NCI-H146 (cell line): ENCODE measurements around the gene ANKFY1.

Source experiments
- DNase-seq: peaks from one replicate; lab custom pipeline; 2025; lab: John Stamatoyannopoulos, UW

Gene ANKFY1

DNA sequence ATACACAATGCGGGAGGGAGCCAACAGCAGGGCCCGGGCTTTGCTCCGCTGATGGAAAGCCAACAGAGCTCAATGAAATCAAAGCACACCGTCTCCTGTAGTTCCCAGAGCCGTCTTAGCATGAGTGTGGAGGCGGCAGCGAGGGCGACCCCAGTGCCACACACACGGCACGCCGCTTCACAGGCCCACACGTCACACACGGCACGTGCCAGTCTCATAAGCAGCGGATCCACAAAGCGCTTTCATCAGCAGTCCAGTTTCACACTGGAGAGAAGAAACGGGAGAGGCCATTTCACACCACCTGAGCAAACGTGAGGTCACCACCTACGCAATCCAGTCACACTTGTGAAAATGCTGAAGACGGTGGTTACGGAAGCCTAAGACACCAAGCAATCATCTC lies 86.0 kb downstream of the ANKFY1 start:
- no peak for DNase-seq

DNA sequence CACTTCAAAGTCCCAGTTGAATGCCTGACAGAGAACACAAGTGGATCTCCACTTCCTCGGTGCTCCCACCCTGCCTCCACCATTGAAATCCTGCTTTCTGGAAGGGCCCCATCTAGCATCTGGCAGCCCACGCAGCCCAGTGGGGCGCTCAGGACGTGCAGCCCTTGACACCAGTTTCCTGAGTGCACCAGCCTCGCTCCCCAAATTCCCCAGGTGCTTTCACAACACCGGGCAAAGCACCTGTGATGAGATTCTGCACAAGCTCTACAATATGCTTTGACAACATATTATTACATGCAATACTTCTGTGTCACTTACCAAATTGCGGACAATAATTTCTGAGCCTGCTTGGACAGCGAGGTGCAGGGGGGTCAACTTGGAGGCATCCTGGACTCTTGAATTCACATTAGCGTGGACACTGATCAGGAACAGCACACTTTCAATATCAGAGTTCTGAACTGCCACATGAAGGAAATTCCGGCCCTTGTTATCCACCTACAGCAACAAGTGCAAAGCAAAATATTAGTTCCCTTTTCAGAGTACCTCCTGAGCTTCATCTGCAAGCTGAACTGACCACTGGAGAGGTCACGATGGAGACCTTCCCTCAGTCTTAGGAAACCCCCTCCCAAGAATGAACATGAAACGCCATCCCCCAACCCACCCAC lies 86.8 kb downstream of the ANKFY1 start:
- DNase-seq = no peak

GRCh38 chr17:4175921-4176807 lies 87.6 kb downstream of the ANKFY1 start:
- DNase-seq = no peak

DNA sequence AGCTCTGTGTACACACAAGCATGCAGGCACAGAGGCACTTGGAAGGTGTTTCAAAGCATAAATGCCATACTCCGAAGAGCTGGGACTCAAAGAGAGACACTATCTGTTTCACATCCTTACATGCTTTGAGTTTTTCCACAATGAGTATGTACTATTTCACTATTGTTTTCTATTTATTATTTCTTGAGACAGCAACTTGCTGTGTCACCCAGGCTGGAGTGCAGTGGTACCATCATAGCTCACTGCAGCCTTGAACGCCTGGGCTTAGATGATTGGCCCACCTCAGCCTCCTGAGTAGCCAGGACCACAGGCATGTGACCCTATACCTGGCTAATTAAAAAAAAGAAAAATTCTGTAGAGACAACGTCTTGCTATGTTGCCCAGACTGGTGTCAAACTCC lies 89.2 kb downstream of the ANKFY1 start:
- no peak for DNase-seq

DNA sequence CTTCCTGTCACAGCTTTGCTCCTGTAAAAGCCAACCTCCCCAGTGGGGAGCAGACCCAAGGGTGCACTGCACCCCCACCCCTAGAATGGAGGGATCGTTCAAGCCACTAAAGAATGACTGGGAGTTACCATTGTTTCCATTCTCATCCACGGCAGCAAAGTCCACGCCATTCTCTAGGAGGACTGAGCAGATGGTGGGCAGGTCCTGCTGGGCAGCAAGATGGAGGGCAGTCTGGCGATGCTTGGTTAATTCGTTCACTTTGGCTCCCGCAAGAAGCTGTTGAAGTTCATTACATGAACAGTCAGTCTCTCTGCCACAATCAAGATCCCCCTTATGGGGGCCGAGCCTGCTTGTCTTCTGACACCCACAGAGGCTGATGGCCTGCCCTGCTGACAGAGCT lies 90.0 kb downstream of the ANKFY1 start:
- no peak for DNase-seq

DNA sequence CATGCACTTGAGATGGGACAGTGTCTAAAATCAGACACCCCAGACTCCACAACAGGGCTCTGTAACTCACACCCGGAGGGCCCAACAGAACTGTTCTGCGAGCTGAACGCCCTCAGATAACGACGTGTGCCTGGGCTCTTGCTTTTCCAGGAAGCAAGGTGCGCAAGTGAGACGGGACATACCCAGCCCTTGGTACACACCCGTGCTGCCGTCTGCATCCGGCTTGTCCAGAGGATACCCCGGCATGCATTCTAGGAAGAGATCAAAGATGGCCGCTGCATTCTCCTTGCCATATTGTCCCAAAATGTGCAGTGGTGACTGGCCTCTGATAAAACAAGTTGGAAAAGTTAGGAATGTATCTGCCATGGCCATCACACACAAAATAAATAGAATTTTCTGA lies 91.4 kb downstream of the ANKFY1 start:
- no peak for DNase-seq

DNA sequence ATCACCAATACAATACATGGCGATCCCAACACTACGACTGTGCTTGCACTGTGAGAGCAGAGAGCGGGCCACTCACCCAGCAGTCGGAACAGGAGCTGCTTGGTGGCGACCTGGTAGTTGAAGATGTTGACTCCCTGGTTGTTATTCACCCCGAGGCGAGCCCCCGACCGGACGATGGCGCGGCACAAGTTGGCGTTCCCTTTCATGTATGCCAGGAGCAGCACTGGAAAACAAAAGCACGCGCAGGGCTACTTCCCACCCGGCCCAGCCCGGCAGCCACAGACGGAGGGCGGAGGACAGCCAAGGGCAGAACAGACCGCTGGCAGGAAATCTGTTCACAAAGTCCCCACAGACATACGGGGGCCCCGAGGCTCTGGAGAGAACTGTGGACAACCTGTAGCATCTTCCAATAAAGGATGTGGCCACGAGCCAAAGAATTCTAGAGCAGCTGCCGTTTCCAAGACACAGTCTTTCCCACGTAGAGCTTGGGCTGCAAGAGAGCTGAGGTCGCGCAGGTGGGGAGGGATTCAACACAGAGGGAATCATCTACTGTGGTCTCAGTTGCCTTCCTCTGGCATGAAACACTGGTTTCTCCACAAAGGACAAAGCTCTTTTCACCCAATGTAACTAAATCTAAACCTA lies 93.0 kb downstream of the ANKFY1 start:
- no peak for DNase-seq

DNA sequence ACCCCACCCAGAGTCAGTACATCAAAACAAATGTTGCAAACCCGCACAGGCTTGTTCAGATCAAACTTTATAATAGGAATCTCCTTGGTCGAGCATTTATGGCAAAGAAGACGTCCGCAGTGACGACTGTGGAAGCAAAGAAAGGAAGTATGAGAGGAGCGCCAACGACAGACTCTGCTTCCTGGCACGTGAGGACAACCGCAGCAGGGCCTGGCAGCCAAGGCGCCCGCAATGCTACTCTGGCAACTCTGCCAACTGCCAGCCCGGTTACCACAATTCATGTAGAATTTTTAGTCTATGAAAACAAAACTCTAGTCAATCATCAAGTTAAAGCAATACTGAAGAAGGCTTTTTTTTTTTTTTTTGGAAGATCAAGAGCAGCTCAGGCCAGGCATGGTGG lies 96.0 kb downstream of the ANKFY1 start:
- DNase-seq = no peak

DNA sequence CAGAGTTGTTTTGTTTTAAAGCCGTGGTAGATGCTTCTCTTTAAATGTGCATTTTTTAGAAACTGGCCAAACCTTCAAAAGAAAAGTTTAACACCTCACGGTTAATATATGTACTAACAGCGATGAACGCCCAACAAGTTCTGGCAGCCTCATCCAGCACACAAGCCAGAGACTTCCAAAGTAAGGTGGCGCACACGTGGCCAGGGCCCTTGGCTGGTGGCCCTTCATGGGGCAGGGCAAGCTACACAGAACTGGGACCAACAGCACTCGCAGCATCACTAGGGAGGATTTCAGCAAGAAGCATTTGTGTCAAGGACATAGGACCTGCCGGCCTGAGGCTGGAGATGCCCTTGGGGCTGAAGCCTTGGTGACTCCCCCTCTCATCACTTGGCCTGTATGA lies 97.4 kb downstream of the ANKFY1 start:
- DNase-seq = no peak

DNA sequence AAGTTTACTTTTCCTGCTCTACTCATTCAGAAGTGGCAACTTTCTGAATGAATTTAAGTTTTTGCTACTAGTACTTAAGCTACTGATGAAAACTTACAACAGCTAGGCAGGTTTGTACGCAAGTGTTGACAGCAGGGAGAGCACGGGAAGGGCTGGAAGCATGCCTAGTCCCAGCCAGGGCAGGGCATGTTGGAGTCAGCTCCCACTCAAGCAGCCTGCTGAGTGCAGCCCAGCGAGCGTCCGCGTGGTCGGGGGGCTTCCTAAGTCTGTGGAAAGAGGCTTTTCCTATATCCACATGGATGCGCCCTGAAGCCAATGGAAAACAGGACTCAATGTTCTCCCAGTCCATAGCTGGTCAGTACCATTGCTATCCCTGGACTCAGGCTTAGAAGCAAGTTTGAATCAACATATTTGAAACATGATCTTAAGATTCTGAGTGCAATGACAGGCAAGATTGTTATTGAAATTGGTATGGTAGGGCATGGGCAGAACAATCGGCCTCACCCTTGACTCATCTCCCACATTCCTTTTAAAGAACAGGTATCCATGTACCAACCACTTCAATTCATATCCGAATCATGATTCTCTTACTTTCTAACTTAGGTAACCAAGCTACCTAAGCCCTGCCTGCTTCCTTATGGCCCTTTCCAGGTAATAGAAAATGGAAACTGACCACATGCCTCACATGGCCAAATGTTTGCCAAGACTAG lies 98.3 kb downstream of the ANKFY1 start:
- no peak for DNase-seq

- no peak for DNase-seq
Measured at GRCh38 chr17:4163951-4164350, 99.8 kb downstream of the ANKFY1 start.

- DNase-seq = no peak
Measured at GRCh38 chr17:4162775-4163466, 100.9 kb downstream of the ANKFY1 start.

DNA sequence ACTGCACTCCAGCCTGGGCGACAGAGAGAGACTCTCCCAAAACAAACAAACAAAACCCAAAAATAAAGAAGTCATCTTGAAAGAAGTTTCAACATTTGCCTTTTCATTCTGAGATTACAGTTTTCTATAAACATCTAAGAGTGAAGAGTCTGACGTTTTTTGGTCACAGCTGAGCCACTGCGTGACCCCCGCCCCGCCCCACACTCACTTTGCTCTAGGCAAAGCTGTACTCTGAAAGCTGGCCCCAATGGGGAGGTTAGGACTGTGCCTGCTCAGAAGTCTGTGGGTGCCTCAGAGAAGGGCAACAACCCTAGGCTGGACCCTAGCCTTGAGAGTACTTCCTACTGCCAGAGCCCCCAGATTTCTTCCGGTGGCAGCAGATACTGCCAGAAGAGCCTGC lies 101.5 kb downstream of the ANKFY1 start:
- no peak for DNase-seq

DNA sequence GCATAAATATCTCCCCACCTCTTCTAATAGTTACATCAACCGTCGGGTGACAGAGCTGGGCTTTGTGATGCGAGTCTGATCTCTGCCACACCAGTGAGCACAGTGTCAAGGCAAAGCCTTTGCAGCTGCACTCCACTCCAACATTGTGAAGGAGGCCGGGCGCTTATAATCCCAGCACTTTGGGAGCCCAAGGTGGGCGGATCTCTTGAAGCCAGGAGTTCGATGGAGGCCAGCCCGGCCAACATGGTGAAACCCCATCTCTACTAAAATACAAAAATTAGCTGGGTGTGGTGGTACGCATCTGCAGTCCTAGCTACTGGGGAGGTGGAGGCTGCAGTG lies 101.8 kb downstream of the ANKFY1 start:
- no peak for DNase-seq

GRCh38 chr17:4161192-4161966 lies 102.4 kb downstream of the ANKFY1 start:
- DNase-seq = no peak

DNA sequence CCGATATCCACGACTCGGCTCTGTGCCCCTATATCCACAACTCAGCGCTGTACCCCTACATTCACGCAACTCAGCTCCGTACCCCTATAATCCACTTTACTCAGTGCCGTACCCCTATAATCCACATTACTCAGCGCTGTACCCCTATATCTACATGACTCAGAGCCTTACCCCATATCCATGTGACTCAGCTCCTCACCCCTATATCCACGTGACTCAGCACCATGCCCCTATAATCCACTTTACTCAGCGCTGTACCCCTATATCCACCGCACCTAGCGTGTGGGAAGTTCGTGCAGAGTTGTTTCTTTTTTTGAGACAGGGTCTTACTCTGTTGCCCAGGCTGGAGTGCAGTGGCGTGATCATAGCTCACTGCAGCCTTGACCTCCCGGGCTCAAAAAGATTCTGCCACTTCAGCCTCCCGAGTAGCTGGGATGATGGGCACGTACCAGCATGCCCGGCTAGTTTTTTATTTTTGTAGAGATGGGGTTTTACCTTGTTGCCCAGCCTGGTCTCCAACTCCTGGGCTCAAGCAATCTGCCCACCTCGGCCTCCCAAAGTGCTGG lies 103.4 kb downstream of the ANKFY1 start:
- DNase-seq = no peak

- no peak for DNase-seq
Measured at GRCh38 chr17:4159761-4160160, 104.0 kb downstream of the ANKFY1 start.

DNA sequence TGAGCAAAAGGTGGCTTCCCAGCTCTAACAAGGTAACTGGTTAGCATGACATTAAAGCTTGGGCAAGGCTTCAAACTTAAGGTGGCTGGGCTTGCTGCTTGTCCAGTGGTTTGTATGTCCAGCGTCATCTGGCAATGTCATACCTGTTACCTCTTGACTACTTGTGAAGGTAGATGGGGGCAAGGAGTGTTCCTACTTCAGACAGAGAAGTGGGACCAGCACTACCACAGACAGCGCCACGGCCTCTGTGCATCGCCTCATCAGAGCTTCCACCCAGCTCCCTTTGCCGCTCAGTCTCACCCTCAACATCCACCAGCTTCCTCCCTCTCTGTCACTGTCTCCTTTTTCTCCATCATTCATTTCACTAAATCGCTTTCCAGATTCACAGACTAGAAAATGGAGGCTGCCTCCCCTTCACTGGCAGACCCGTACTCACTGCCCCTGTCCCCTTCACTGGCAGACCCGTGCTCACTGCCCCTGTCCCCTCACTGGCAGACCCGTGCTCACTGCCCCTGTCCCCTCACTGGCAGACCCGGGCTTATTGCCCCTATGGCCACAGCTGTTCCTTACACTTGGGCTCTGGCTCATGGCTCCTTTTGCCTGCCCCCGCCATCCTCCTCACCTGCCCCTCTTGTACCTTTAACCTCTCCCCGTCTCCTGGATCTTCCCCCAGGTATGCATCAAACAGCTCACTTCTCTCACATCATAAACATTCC lies 106.0 kb downstream of the ANKFY1 start:
- DNase-seq = no peak

DNA sequence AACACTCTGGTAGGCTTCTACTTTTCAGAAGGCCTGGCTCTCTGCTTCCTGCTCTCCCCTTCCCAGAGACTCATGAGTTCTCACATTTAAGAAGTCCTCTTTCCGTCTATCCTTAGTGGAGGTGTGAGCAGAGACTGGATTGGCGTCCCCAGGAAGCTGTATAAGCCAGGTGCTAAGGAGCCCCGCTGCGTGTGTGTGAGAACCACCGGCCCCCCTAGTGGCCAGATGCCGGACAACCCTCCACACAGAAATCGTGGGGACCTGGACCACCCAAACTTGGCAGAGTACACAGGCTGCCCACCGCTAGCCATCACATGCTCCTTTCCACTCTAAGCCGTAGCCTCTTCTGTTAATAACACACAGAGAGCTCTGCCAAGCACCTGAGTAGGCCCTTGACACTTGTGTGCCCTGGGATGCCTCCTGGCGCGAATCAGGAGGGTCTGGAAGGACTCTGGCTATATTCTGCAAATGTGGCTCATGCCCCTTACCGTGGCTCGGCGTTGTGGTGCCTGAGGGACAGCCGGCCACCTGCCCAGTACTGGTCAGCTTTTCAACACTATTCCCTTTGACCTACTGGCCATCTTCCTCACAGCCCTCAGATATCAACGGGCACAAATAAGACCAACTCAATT lies 106.9 kb downstream of the ANKFY1 start:
- DNase-seq = no peak
